HG03095 (cell line): ENCODE measurements around the gene MED27.

ENCODE experiments used
- ATAC-seq: cut with Tn5 transposase; IDR thresholded peaks from one replicate; pipeline ENCODE4 v1.9.1; 2021; ENCODE audit warnings: moderate library complexity; ENCODE audit not compliant: unreplicated experiment

Gene MED27

GRCh38 chr9:131823701-131824146, 255.9 kb downstream of the MED27 start:
- ATAC-seq, result no peak

- ATAC-seq, result no peak
These were observed 261.6 kb downstream of the MED27 start for GRCh38 chr9:131818089-131818488.

DNA sequence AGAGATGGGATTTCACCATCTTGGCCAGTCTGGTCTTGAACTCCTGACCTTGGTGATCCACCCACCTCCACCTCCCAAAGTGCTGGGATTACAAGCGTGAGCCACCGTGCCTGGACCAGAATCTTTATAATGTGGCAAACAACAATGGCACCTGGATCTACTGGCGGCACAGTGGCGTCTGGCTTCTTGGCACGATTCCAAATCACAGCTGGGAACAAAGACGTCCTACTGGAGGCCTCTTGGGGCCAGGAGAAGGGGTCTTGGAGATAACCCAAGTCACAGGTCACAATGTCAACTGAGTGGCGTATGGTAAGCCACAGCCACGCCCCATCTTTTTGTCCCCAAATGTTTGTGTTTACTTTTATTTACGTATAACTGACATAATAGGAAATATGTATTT, 262.0 kb downstream of the MED27 start:
- ATAC-seq, result no peak

- no peak for ATAC-seq
These were observed 262.6 kb downstream of the MED27 start for GRCh38 chr9:131817073-131817472.

DNA sequence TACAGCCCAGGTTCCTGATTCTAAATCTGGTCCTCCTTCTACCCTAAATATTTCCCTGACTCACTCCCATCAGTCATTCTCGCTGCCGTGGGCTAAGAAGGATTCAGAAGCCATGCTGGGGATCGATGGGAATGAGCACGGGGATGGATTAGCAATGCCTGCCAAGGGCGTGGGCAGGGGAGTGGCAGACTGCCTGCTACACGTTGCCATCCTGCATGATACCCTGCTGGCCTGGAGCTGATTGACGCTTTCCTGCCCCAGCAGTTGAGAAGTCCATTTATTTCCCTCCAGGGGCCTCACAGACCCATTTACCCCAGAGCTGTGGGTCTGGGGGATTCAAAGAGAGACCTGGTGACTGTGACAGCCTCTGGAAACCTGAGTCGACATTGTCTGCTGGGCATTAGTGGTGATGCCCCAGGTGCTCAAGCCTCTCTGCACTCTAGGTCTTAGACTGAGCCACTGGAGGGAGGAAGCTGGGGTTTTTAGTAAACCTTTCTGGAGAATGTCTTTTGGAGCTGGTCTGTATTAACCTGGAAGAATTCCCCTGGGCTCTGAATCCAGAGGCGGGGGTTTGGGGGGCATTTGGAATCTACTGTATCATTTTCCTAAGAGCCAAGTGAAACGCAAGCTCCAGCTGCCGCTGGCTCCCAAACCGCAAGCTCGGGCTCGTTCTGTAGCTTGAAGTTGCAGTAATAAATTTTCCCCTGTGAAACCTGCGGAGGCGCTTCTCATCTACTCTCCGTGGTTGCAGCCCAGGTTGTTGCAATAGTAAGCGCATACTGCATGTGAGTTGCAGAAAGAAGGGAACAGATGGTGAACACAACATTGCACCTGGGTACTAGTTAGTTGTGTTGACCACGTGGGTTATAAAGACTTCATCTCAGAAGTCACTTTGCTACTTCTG, 263.4 kb downstream of the MED27 start:
- ATAC-seq, result no peak

- ATAC-seq, result no peak
These were observed 265.0 kb downstream of the MED27 start for GRCh38 chr9:131814707-131815106.

DNA sequence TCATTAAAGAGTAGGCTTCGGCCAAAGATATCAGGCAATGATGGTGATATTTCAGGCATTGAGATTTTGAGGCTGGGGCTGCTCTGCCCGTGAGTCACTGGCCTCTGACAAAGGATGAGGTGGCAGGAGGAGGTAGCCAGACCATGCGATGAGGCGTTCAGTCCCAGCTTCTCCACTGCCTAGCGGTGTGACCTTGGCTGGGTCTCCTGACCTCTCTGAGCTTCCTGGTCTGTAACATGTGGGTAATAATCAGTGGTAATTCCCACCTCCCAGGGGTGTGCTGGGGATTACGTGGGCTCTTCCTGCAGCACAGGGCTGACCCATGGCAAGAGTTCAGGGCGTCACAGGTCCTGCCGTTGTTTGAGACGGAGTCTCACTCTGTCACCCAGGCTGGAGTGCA, 266.6 kb downstream of the MED27 start:
- ATAC-seq, result no peak

- ATAC-seq, result no peak
These were observed 267.4 kb downstream of the MED27 start for GRCh38 chr9:131812116-131812790.

- no peak for ATAC-seq
These were observed 268.3 kb downstream of the MED27 start for GRCh38 chr9:131811405-131811804.

DNA sequence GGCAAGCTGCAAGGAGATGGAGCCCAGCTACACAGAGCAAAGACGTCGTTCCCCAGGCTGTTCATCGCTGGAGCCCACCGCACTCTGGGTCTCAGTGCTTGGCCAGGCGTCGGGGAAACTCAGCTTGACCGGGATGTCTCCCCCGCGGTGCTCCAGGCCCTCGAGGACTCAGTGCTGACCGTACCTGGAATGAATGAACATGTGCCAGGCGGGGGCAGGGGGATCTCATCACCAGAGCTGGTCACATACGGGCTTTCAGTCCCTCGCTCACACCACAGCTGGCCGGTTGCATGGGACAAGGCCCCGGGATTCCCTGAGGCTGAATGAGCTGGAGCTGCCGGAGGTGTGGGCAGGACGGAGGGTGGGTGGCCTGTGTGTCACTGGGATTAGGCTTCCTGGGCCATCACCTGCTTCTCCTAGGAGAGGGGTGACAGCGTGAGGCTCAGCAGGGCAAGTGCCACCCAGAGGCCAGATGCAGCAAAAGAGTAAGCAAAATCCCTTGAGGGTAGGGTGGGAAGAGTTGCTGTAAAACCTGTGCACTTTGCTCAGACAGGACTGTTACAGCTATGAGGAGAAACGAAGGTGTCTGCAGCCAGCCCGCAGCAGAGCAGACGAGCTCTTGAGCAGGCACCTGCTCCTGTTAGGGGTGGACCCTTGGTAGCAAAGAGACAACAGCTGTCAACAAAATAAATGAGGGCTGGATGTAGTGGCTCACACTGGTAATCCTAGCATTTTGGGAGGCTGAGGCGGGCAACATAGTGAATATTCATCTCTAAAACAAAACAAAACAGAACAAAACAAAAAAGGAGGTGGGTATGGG, 269.1 kb downstream of the MED27 start:
- no peak for ATAC-seq
